HG02981 (cell line): ENCODE results near the gene NANOS2.

Experiments used
- ATAC-seq: cut with Tn5 transposase; IDR thresholded peaks from one replicate; pipeline ENCODE4 v1.9.1; 2021; ENCODE audit warnings: mild to moderate bottlenecking, moderate library complexity; ENCODE audit not compliant: unreplicated experiment

The NANOS2 gene

GRCh38 chr19:45913874-45914830 is at the start of gene NANOS2:
NANOS2 (minus strand) TSS chr19:45914778; CDS start chr19:45914693, 85 bp downstream.
- ATAC-seq: no peak

GRCh38 chr19:45962021-45962420 is 47.4 kb upstream of the NANOS2 start:
- no peak for ATAC-seq

DNA sequence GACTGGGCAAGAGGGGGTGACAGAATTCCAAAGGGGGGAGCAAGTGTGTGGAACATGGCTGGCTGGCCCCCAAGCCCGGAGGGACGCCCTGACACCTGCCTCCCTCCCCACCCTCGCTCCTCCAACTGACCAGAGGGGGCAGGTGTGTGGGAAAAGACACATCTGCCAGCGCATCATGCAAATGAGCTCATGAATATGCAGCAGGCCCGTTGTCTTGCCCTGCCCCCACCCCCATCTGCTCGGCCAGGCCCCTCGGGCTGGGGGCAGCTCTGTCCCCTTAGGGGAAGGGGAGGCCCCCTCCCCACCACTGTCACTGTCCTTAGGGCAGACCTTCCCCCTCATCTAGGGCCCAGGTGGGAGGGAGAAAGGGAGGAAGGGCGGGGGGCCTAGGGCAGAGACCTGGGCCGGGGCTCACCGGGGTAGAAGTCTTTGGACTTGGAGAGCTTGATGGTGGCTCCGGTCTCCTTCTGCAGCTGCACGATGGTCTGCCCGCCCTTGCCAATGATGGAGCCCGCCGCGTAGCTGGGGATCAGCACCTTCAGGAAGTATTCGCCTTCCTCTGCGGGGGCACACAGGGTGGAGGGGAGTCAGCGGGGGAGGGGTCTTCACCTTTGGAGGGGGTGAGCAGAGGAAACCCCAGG is 46.1 kb upstream of the NANOS2 start:
- no peak for ATAC-seq

GRCh38 chr19:45959517-45960025 is 45.0 kb upstream of the NANOS2 start:
- no peak for ATAC-seq

DNA sequence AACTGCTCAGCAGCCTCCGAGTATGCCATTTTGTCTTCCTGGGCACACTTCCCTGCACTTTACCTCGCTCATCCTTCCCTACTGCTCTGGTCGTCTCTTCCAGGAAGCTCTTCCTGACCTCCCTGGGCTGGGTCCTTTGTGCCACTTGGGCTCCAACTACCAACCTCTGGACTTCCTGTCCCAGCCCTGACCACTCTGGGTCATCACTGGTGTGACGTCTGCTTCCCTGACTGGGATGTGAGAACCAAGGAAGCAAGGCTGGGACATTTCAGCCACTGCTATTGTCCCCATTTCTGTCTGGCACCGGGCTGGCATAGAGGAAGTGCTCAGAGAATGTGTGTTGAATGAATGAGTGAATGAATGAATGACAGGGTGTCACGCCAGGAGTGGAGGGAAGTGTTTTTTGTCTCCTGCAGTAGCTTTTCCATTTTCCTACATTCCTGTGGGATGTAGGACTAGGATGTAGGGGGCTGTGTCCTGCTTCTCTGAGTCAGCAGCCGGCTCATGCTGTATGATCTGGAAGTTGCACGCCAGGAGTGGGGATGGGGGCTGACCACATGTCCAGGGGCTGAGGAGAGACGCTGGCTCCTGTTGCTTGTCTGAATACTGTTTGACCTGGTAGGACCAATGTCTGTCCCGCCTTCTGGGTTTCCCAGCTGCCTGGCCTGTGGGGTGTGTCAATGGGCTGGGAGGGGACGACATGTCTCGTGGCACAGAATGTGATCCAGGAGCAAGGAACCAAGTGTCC is 44.4 kb upstream of the NANOS2 start:
- no peak for ATAC-seq

DNA sequence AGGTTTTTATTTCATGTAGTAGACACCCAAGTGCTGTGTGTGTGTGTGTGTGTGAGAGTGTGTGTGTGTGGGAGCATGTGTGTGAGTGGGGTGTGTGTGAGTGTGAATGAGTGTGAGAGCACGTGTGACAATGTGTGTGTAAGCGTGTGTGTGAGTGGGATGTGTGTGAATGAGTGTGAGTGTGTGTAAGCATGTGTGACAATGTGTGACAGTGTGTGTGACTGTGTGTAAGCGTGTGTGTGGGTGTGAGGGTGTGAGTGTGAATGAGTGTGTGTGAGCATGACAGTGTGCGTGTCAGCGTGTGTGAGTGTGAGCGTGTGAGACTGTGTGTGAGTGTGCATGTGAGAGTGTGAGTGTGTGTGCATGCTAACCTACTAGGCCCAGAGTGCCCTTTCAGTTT is 43.7 kb upstream of the NANOS2 start:
- no peak for ATAC-seq

DNA sequence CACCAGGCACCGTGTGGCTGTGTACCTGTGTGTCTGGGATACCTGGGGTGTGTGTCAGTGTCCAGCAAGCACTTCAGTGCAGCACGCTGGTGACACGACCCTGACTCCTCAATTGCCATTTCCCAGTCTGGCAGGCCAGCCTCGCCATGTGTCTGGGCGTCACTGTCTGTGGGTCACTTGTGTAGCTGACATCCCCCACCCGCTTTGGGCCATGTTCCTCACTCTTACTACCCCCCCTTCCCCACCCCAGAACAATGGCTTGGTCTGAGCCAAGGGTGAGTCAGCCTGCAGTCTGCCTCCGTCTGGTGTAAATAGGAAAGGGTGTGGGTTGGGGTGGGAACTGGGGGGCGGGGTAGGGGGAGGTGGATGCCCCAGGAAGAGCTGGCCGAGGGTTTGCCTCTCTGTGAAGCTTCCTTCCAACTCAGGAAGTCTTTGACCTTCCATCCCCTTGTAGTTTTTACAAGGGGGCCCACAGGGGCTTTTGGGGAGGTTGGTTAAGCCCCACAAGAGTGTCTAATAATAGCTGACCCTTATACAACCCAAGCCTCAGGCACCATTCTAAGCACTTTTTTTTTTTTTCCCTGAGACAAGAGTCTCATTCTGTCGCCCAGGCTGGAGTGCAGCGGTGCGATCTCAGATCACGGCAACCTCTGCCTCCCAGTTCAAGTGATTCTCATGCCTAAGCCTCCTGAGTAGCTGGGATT is 41.5 kb upstream of the NANOS2 start:
- ATAC-seq: no peak

GRCh38 chr19:45954156-45954555 is 39.6 kb upstream of the NANOS2 start:
- no peak for ATAC-seq

DNA sequence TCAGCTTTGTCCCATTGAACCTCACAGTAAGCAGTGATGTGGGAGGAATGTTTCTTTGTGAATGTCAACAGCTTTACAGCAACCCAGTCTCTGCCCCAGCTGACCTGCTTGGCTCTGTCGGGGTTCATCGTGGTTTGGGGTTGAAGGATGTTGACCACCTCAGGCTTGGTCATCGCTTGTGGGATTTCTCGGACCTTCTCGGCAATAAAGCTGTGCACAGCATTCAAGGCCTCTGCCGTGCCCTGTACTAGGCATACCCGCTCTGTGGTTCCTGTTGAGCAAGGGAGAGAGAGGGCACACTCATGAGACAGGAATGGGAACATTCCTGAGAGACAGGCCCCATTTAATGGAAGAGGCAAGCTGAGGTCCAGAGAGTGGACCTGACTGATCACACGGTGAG is 39.1 kb upstream of the NANOS2 start:
- ATAC-seq: no peak

GRCh38 chr19:45952686-45953505 is 38.3 kb upstream of the NANOS2 start:
- ATAC-seq: no peak

GRCh38 chr19:45952341-45952685 is 37.7 kb upstream of the NANOS2 start:
- ATAC-seq: no peak

- ATAC-seq: no peak
These were observed 33.3 kb upstream of the NANOS2 start for GRCh38 chr19:45947926-45948325.

- ATAC-seq: no peak
These were observed 25.9 kb upstream of the NANOS2 start for GRCh38 chr19:45940515-45940805.

- ATAC-seq: no peak
These were observed 25.4 kb upstream of the NANOS2 start for GRCh38 chr19:45939792-45940514.

GRCh38 chr19:45938733-45939319 is 24.2 kb upstream of the NANOS2 start:
- no peak for ATAC-seq

GRCh38 chr19:45935267-45935666 is 20.7 kb upstream of the NANOS2 start:
- no peak for ATAC-seq

GRCh38 chr19:45934551-45935230 is 20.1 kb upstream of the NANOS2 start:
- ATAC-seq: no peak

DNA sequence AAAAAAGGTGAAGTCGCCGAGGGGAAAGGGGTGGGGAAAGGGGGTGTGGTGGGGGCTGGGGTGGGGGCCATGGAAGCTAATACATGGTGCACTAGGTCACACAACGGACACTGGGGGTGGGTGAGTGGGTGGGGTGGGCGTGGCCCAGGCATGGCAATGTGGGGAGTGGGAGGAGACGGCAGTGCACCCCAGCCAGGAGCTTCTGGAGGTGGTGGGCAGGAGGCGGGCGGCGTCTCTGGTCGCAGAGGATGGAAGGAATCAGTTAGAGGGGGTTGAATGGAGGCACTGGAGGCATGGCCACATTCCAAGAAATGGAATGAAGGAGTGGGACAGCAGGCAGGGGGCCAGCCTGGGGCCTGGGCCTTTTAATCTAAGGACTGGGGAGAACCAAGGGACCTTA is 19.2 kb upstream of the NANOS2 start:
- no peak for ATAC-seq

GRCh38 chr19:45931055-45931454 is 16.5 kb upstream of the NANOS2 start:
- no peak for ATAC-seq
